Transverse colon (tissue), 4 donors: ENCODE results near the gene ZMAT5. TPM values are rescaled to one million over a fixed set of nuclear protein-coding genes. Genes with fewer than 3 reads are reported as not detected.

Source experiments
- DNase-seq: peaks from one replicate; pipeline ENCODE4 v3.0.0-alpha.2; 2019
- H3K27ac ChIP-seq, 4 donors: fragments of 200-600 bp; sonication (generic); 2 replicates each; pipeline ENCODE4 v1.5.1; 2016 to 2018; ENCODE audit warnings: inconsistent platforms in 4 of 4
- H3K27me3 ChIP-seq: fragments of 200-600 bp; sonication (generic); 2 replicates; pipeline ENCODE4 v1.5.1; 2017; ENCODE audit warnings: inconsistent platforms
- H3K36me3 ChIP-seq, 4 donors: fragments of 200-600 bp; sonication (generic); 2 replicates each; pipeline ENCODE4 v1.5.1; 2017 to 2019; ENCODE audit warnings: inconsistent platforms in 4 of 4
- H3K4me1 ChIP-seq, 4 donors: fragments of 200-600 bp; sonication (generic); 2 replicates each; pipeline ENCODE4 v1.5.1; 2017 to 2020; ENCODE audit warnings: inconsistent platforms in 4 of 4
- H3K4me3 ChIP-seq, 4 donors: fragments of 200-600 bp; sonication (generic); 1 replicate in 1 of 4; 2 replicates in 3 of 4; pipeline versions ENCODE4 v1.5.1 to v1.6.1; 2017 to 2019; ENCODE audit warnings: inconsistent platforms in 4 of 4
- H3K9me3 ChIP-seq, 2 donors: fragments of 200-600 bp; sonication (generic); 2 replicates each; pipeline ENCODE4 v1.5.1; 2017 to 2019; ENCODE audit warnings: inconsistent platforms in 2 of 2
- CTCF ChIP-seq, 5 experiments: fragments of 200-600 bp in 3 of 5; fragments of 450-650 bp in 2 of 5; sonication (generic) in 3 of 5; IDR thresholded peaks; 1 replicate in 2 of 5; 2 replicates in 3 of 5; pipeline ENCODE4 v1.5.1; 2016 to 2017; ENCODE audit warnings: antibody characterized with exemption in 5 of 5, inconsistent platforms in 3 of 5, mild to moderate bottlenecking in 2 of 5, moderate library complexity in 1 of 5
- EP300 ChIP-seq: sonication (generic); formaldehyde crosslinking; IDR thresholded peaks from one replicate; pipeline ENCODE4 v1.6.1; 2017; ENCODE audit warnings: antibody characterized with exemption, low read depth
- POLR2A ChIP-seq: fragments of 450-650 bp; IDR thresholded peaks from one replicate; pipeline ENCODE4 v1.6.1; 2016; ENCODE audit warnings: antibody characterized with exemption, mild to moderate bottlenecking, moderate library complexity
- POLR2AphosphoS5 ChIP-seq, 3 donors: sonication (generic); formaldehyde crosslinking; IDR thresholded peaks; one replicate each; pipeline ENCODE4 v1.6.1; 2016; ENCODE audit warnings: antibody characterized with exemption in 3 of 3
- WGBS, 2 donors: methylation state at CpG; one replicate each; pipeline ENCODE4 v1.1.5; 2018; ENCODE audit warnings: low coverage in 1 of 2; 5-methylcytosine and 5-hydroxymethylcytosine counted together
- in situ Hi-C, 4 donors: fragments of 200-750 bp; cut with MboI; loops; one replicate each; pipeline versions ENCODE4 v1.15.0 to v1.15.1; 2017; ENCODE audit warnings: low sequenced_read_pairs in 3 of 4, low pct_ligation_motif_present in 1 of 4, low pct_unique_long_range_greater_than_20kb in 1 of 4
- intact Hi-C: fragments of 100-400 bp; cut with DNase I; formaldehyde crosslinking; loops from one replicate; pipeline ENCODE4 v1.15.1; 2023; ENCODE audit warnings: low total_unique reads
- total RNA-seq, 4 donors: library from RNA; depleted of rRNA; stranded (reverse); fragments of >200 nt; gene quantifications; one replicate each; pipeline ENCODE4 v1.1.0, GENCODE V29; 2016

Gene ZMAT5
- total RNA-seq, 4 donors from 2014 or later = 13.8 to 20.2 (median 19.1) TPM; not detected in 1

GRCh38 chr22:29814003-29814402, 47.2 kb upstream of the ZMAT5 start:
- Histone ChIP-seq H3K4me3 (no peak overlapping the region), H3K27me3 (no peaks in the 10 kb centered on the region), H3K4me1 (peaks cover 0 to 29% (median 13%) of the 10 kb centered on the region in 4 donors), H3K27ac (no peak overlapping the region), H3K9me3 (no peaks in the 10 kb centered on the region), H3K36me3 (peaks cover 0 to 29% (median 5%) of the 10 kb centered on the region in 4 donors)
- no peak for DNase-seq
- TF ChIP-seq CTCF (IDR thresholded peaks at IDR 0.05) = no peak
- no peak for TF ChIP-seq POLR2A
- no peak for TF ChIP-seq EP300
- TF ChIP-seq POLR2AphosphoS5 (IDR thresholded peaks at IDR 0.05) = no peak
- in situ Hi-C loops (loop anchor here in 1 of 4 donors (25.0 kb wide), 1 partner anchor 198 kb away; no protein-coding TSS in a partner anchor), intact Hi-C loops (no loop called here)
- 88 to 93% methylated on average over 3 to 5 of the region's 5 CpGs for WGBS, 2 donors

GRCh38 chr22:29813563-29813962, 46.8 kb upstream of the ZMAT5 start:
- intact Hi-C loops (no loop called here), in situ Hi-C loops (loop anchor here in 1 of 4 donors (25.0 kb wide), 1 partner anchor 199 kb away; no protein-coding TSS in a partner anchor)
- no peak for DNase-seq
- H3K27me3 ChIP-seq = no peaks in the 10 kb centered on the region
- 63 to 85% methylated on average over 1 to 3 of the region's 3 CpGs for WGBS, 2 donors
- H3K27ac ChIP-seq = no peak overlapping the region
- no peak for TF ChIP-seq POLR2A
- TF ChIP-seq POLR2AphosphoS5 (IDR thresholded peaks at IDR 0.05) = no peak
- TF ChIP-seq EP300 = no peak
- TF ChIP-seq CTCF (IDR thresholded peaks at IDR 0.05) = no peak
- H3K4me1 ChIP-seq = peaks cover 0 to 29% (median 13%) of the 10 kb centered on the region in 4 donors
- no peaks in the 10 kb centered on the region for H3K9me3 ChIP-seq
- peaks cover 0 to 32% (median 5%) of the 10 kb centered on the region in 4 donors for H3K36me3 ChIP-seq
- H3K4me3 ChIP-seq = no peak overlapping the region

- in situ Hi-C loops = loop anchor here in 1 of 4 donors (25.0 kb wide), 1 partner anchor 199 kb away; no protein-coding TSS in a partner anchor
- peaks cover 0 to 35% (median 5%) of the 10 kb centered on the region in 4 donors for H3K36me3 ChIP-seq
- no peaks in the 10 kb centered on the region for H3K9me3 ChIP-seq
- peaks cover 0 to 29% (median 13%) of the 10 kb centered on the region in 4 donors for H3K4me1 ChIP-seq
- WGBS, 2 donors = 90 to 91% methylated on average over 8 of the region's 8 CpGs
- no peaks in the 10 kb centered on the region for H3K27me3 ChIP-seq
- DNase-seq = no peak
- no peak overlapping the region for H3K27ac ChIP-seq
- no peak for TF ChIP-seq CTCF (IDR thresholded peaks at IDR 0.05)
- no peak for TF ChIP-seq POLR2A
- no peak for TF ChIP-seq EP300
- no peak for TF ChIP-seq POLR2AphosphoS5 (IDR thresholded peaks at IDR 0.05)
- intact Hi-C loops = no loop called here
- no peak overlapping the region for H3K4me3 ChIP-seq
Observed at GRCh38 chr22:29813126-29813525, 46.3 kb upstream of the ZMAT5 start.

GRCh38 chr22:29811377-29811776, 44.6 kb upstream of the ZMAT5 start:
- peaks cover 0 to 50% (median 13%) of the 10 kb centered on the region in 4 donors for H3K36me3 ChIP-seq
- peak; percentile 71 for DNase-seq
- H3K27ac ChIP-seq = peak overlapping the region; percentile 48 to 76 (median 60)
- H3K9me3 ChIP-seq = no peaks in the 10 kb centered on the region
- peaks cover 0 to 29% (median 13%) of the 10 kb centered on the region in 4 donors for H3K4me1 ChIP-seq
- TF ChIP-seq CTCF (IDR thresholded peaks at IDR 0.05) (no peak), POLR2AphosphoS5 (IDR thresholded peaks at IDR 0.05) (no peak), EP300 (no peak), POLR2A (no peak)
- no peak overlapping the region for H3K4me3 ChIP-seq
- WGBS, 2 donors = 53 to 57% methylated on average over 1 to 2 of the region's 2 CpGs
- in situ Hi-C loops (loop anchor here in 1 of 4 donors (25.0 kb wide), 1 partner anchor 201 kb away; no protein-coding TSS in a partner anchor), intact Hi-C loops (no loop called here)
- H3K27me3 ChIP-seq = no peaks in the 10 kb centered on the region
